ENCODE measurements around the gene SSC5D. TPM values are rescaled to one million over a fixed set of nuclear protein-coding genes. Genes with fewer than 3 reads are reported as not detected.

The SSC5D gene
- polyA plus RNA-seq, 1 experiment = 2.1 TPM

GRCh38 chr19:55461974-55462626 lies 26.1 kb upstream of the SSC5D start:
- H3K27ac ChIP-seq (ENCODE audit: low read depth, low read length) = no peak overlapping the region
- H3K27me3 ChIP-seq (ENCODE audit: control insufficient read depth, insufficient read depth, low read length) = peaks cover 3% of the 10 kb centered on the region
- H3K9me3 ChIP-seq (ENCODE audit: control insufficient read depth, insufficient read depth, low read length) = no peaks in the 10 kb centered on the region
- peak overlapping the region; percentile 70 for H3K4me3 ChIP-seq (ENCODE audit: low read depth, low read length)
- DNase-seq (ENCODE audit: low read depth, low spot score) = no peak
- ChIA-PET POLR2A (interaction anchor here (0.5 to 1.1 kb wide), 13 partner anchors 14 to 989 kb away, joined by 3 to 12 read pairs (median 4); partner anchors contain the start of genes CDC42EP5, NAT14, PPP1R12C and PPP6R1), CTCF (interaction anchor here (0.5 to 1.0 kb wide), 3 partner anchors 9 to 191 kb away, joined by 3 to 6 read pairs (median 5); no protein-coding TSS in a partner anchor)
- TF ChIP-seq CTCF (IDR thresholded peaks at IDR 0.05; ENCODE audit: low read depth, low read length) = no peak

- H3K27me3 ChIP-seq (ENCODE audit: control insufficient read depth, insufficient read depth, low read length) = peaks cover 3% of the 10 kb centered on the region
- CTCF ChIA-PET = no interaction called here
- no peak overlapping the region for H3K4me3 ChIP-seq (ENCODE audit: low read depth, low read length)
- no peaks in the 10 kb centered on the region for H3K9me3 ChIP-seq (ENCODE audit: control insufficient read depth, insufficient read depth, low read length)
- H3K27ac ChIP-seq (ENCODE audit: low read depth, low read length) = no peak overlapping the region
- no peak for TF ChIP-seq CTCF (IDR thresholded peaks at IDR 0.05; ENCODE audit: low read depth, low read length)
- POLR2A ChIA-PET = no interaction called here
- DNase-seq (ENCODE audit: low read depth, low spot score) = no peak
These were observed 25.5 kb upstream of the SSC5D start for GRCh38 chr19:55462722-55463121.

- POLR2A ChIA-PET = no interaction called here
- Histone ChIP-seq H3K27me3 (ENCODE audit: control insufficient read depth, insufficient read depth, low read length) (peaks cover 3% of the 10 kb centered on the region), H3K4me3 (ENCODE audit: low read depth, low read length) (no peak overlapping the region), H3K27ac (ENCODE audit: low read depth, low read length) (no peak overlapping the region), H3K9me3 (ENCODE audit: control insufficient read depth, insufficient read depth, low read length) (no peaks in the 10 kb centered on the region)
- no peak for DNase-seq (ENCODE audit: low read depth, low spot score)
- TF ChIP-seq CTCF (IDR thresholded peaks at IDR 0.05; ENCODE audit: low read depth, low read length) = no peak
- CTCF ChIA-PET = no interaction called here
These were observed 24.6 kb upstream of the SSC5D start for GRCh38 chr19:55463583-55464031.

GRCh38 chr19:55464039-55464661 lies 24.1 kb upstream of the SSC5D start:
- Histone ChIP-seq H3K27ac (ENCODE audit: low read depth, low read length) (no peak overlapping the region), H3K4me3 (ENCODE audit: low read depth, low read length) (no peak overlapping the region), H3K9me3 (ENCODE audit: control insufficient read depth, insufficient read depth, low read length) (no peaks in the 10 kb centered on the region), H3K27me3 (ENCODE audit: control insufficient read depth, insufficient read depth, low read length) (peaks cover 3% of the 10 kb centered on the region)
- no peak for DNase-seq (ENCODE audit: low read depth, low spot score)
- TF ChIP-seq CTCF (IDR thresholded peaks at IDR 0.05; ENCODE audit: low read depth, low read length) = no peak
- CTCF ChIA-PET = no interaction called here
- POLR2A ChIA-PET = no interaction called here

GRCh38 chr19:55464662-55465054 lies 23.6 kb upstream of the SSC5D start, which contains the start of gene C19orf85:
C19orf85 (minus strand) TSS chr19:55464751; CDS start chr19:55464554, 197 bp downstream.
- CTCF ChIA-PET = no interaction called here
- DNase-seq (ENCODE audit: low read depth, low spot score) = no peak
- POLR2A ChIA-PET = no interaction called here
- no peak within 1 kb of the TSS for H3K4me3 ChIP-seq (ENCODE audit: low read depth, low read length)
- no peak for TF ChIP-seq CTCF (IDR thresholded peaks at IDR 0.05; ENCODE audit: low read depth, low read length)
- no peaks in the 10 kb centered on the region for H3K9me3 ChIP-seq (ENCODE audit: control insufficient read depth, insufficient read depth, low read length)
- peaks cover 3% of the 10 kb centered on the region for H3K27me3 ChIP-seq (ENCODE audit: control insufficient read depth, insufficient read depth, low read length)
- H3K27ac ChIP-seq (ENCODE audit: low read depth, low read length) = no peak within 1 kb of the TSS
